DMS53 (cell line): ENCODE measurements around the gene TRIM54.

Experiments
- DNase-seq: peaks from one replicate; lab custom pipeline; 2025; lab: John Stamatoyannopoulos, UW

TRIM54 gene

GRCh38 chr2:27356382-27357181, 74.4 kb downstream of the TRIM54 start, which contains the start of gene GTF3C2:
Gene GTF3C2 (minus strand): TSS chr2:27356764. CDS start chr2:27343554, 13,210 bp downstream.
- peak; percentile 98 for DNase-seq
